GM19328 (cell line): ENCODE results near the gene PSG11.
"Not testable (repeated sequence)": the region's sequence is repeated elsewhere in the genome, so short reads cannot be mapped to it uniquely, and the experiment has no call there.

Source experiments
- ATAC-seq: cut with Tn5 transposase; IDR thresholded peaks from one replicate; pipeline ENCODE4 v1.9.1; 2021; ENCODE audit warnings: mild to moderate bottlenecking, moderate library complexity; ENCODE audit not compliant: unreplicated experiment

PSG11 gene

GRCh38 chr19:42989186-42989585 lies 37.1 kb downstream of the PSG11 start:
- not testable (repeated sequence) for ATAC-seq

GRCh38 chr19:42988206-42988605 lies 38.1 kb downstream of the PSG11 start:
- not testable (repeated sequence) for ATAC-seq

- ATAC-seq, result no peak
These were observed 40.7 kb downstream of the PSG11 start for GRCh38 chr19:42985588-42985987.

GRCh38 chr19:42982111-42982510 lies 44.2 kb downstream of the PSG11 start:
- not testable (repeated sequence) for ATAC-seq

- ATAC-seq, result not testable (repeated sequence)
These were observed 54.8 kb downstream of the PSG11 start for GRCh38 chr19:42971451-42971850.

- no peak for ATAC-seq
These were observed 61.1 kb downstream of the PSG11 start for GRCh38 chr19:42965176-42965575.

- no peak for ATAC-seq
These were observed 65.2 kb downstream of the PSG11 start for GRCh38 chr19:42961119-42961518.
